Muscle layer of duodenum (tissue), 2 donors: ENCODE measurements around the gene MROH2A.

ENCODE experiments used
- H3K27ac ChIP-seq: one replicate; pipeline ENCODE4 v1.7.0; 2013; ENCODE audit warnings: mild to moderate bottlenecking, low read length
- H3K27me3 ChIP-seq: one replicate; pipeline ENCODE4 v1.7.0; 2013; ENCODE audit warnings: low read depth, mild to moderate bottlenecking, control low read depth, low read length
- H3K36me3 ChIP-seq, 2 donors: one replicate each; pipeline ENCODE4 v1.7.0; 2013; ENCODE audit warnings: low read length in 2 of 2, control low read depth in 1 of 2, mild to moderate bottlenecking in 1 of 2; ENCODE audit not compliant: insufficient read depth in 2 of 2, control insufficient read depth in 1 of 2
- H3K4me1 ChIP-seq, 2 donors: one replicate each; pipeline ENCODE4 v1.7.0; 2013; ENCODE audit warnings: low read length in 2 of 2, mild to moderate bottlenecking in 2 of 2, control low read depth in 1 of 2, moderate library complexity in 1 of 2; ENCODE audit not compliant: insufficient read depth in 2 of 2, control insufficient read depth in 1 of 2
- H3K4me3 ChIP-seq, 2 donors: one replicate each; pipeline ENCODE4 v1.7.0; 2013; ENCODE audit warnings: low read length in 2 of 2, low read depth in 1 of 2, mild to moderate bottlenecking in 1 of 2
- H3K9me3 ChIP-seq, 2 donors: one replicate each; pipeline ENCODE4 v1.7.0; 2013; ENCODE audit warnings: low read length in 2 of 2, control low read depth in 1 of 2, mild to moderate bottlenecking in 1 of 2; ENCODE audit not compliant: control insufficient read depth in 1 of 2
- donor health status: healthy.

MROH2A gene

DNA sequence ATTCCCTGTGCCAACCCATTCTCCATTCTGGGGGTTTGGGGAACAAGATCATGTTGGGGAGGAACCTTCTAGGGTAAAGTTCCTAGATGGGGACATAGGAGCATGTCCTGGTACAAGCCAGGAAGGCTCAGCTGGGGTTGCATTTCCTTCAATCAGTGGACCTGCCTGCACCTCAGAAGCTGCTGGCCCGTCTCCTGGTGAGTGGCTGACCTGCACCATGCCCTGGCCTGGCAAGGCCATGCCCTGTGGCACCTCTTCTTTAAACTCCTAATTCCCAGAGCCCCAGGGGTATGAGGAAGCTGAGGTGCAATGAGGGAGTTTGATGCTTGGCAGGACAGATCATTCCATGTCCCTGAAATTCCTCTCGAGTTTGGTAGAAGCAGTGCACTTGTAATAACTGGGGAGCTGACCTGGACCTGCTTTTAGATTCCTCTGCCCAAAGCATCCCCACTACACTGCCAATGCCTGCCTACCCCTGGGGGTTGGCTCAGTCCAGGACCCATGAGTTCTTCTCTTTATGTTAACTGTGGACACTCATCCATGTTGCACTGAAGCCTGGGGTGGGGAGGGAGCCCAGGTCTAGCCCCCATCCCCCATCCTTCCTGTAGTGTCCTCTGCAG, 25.3 kb downstream of the MROH2A start:
- no peak overlapping the region for H3K27ac ChIP-seq
- no peaks in the 10 kb centered on the region for H3K36me3 ChIP-seq
- H3K9me3 ChIP-seq = no peaks in the 10 kb centered on the region
- H3K4me3 ChIP-seq = no peak overlapping the region
- no peaks in the 10 kb centered on the region for H3K27me3 ChIP-seq
- no peaks in the 10 kb centered on the region for H3K4me1 ChIP-seq

DNA sequence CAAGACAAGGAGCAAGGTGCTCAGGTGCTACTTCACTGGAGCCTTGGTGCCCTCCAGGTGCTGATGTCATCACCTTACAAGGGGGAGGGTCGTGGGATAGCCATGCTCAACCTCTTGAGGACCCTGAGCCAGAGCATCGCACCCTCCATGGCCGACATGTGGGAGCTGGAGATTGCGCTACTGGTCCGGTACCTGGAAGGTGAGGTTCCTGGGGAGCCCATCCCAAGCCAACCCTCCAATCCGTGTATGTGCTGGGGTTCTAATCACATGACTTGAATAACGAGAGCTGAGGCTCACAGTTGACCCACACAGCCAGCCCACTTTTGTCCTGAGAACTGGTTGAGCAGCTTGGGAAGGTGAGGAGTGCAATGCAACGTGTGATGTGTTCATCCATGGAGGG, 25.9 kb downstream of the MROH2A start:
- Histone ChIP-seq H3K27me3 (no peaks in the 10 kb centered on the region), H3K9me3 (no peaks in the 10 kb centered on the region), H3K36me3 (no peaks in the 10 kb centered on the region), H3K4me1 (no peaks in the 10 kb centered on the region), H3K4me3 (no peak overlapping the region), H3K27ac (no peak overlapping the region)

DNA sequence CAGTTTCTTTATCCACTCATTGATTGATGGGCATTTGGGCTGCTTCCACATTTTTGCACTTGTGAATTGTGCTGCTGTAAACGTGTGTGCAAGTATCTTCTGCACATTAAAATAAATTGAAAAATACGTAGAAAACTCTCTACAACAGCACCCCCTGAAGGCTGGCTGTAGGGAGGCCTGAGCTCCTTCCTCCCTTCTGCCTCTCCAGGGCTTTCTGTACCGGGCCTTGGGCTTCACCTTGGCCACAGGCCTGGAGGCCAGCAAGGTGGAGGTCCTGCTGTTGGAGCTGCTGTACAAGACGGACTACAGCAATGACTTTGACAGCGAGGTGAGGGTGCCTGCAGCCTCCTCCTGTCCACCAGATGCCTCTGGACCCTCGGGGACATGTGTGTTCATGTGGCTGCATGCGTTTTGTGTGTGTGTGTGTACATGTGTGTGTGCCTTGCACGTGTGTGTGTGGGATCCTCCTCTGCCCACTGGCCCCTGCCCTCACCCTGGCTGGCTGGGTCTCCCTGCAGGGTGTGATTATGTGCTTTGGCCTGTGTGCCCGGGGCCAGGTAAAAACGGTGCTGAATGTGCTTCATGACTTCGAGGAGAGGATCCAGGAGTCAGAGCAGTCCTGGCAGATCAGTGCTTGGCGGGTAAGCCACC, 29.2 kb downstream of the MROH2A start:
- H3K36me3 ChIP-seq = no peaks in the 10 kb centered on the region
- no peak overlapping the region for H3K27ac ChIP-seq
- no peaks in the 10 kb centered on the region for H3K4me1 ChIP-seq
- no peaks in the 10 kb centered on the region for H3K27me3 ChIP-seq
- no peak overlapping the region for H3K4me3 ChIP-seq
- no peaks in the 10 kb centered on the region for H3K9me3 ChIP-seq

DNA sequence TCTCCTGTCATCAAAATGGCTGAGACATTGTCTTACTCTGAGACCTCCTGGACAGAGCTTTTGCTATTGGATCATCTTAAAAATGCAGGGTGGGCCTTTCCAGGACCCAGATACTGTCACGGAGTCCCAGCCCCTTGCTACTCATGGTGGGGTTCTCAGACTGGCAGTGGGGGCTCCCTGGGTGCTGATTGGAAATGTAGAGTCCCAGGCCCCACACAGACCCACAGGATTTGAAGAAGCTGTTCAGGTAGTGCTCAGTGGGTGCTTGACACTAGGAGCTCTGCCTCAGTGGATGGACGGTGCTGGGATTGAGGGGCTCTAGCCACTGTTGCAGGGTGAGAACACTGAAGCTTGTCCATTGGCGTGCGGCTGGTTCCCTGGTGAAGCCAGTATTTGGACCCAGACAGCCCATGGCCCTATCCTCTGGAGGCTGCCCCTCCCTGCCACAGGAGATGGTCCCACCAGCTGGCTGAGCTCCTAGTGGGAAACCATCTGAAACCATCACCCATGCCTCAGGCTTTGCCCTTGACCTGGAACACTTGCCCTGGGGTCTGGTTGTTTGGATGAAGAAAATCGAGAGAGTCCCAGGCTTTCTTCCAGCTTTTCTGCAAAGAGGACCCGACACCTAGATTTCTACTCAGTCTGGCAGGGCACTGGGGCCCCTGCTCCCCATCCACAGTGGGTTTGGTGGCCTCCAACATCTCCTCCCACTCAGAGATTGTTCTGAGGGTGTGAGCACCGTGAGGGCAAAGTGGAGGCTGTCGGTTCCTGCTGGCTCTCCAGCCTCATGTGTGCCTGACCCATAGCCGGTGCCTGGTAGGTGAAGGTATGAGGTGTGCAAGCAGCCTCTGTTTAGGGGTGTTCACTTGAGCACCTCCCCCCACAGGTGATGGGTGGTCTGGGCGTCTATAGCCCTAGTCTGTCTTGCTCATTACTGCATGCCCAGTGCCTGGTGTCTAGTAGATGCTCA, 30.1 kb downstream of the MROH2A start:
- H3K27ac ChIP-seq = no peak overlapping the region
- no peaks in the 10 kb centered on the region for H3K4me1 ChIP-seq
- no peaks in the 10 kb centered on the region for H3K36me3 ChIP-seq
- H3K4me3 ChIP-seq = no peak overlapping the region
- no peaks in the 10 kb centered on the region for H3K9me3 ChIP-seq
- peaks cover 2% of the 10 kb centered on the region for H3K27me3 ChIP-seq

DNA sequence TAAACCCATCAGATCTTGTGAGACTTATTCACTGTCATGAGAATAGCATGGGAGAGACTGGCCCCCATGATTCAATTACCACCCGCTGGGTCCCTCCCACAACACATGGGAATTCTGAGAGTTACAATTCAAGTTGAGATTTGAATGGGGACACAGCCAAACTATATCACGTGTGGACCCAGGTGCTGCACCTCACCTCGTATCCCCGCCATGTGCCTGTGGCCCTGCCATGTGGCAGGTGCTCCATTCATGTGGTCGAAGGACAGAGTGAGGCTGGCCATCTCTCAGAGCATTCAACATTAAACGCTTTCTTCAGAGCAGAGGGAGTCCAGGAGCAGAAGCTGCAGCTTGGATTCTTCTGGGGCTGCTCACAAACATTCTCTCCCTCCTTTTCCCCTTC, 32.3 kb downstream of the MROH2A start:
- no peak overlapping the region for H3K27ac ChIP-seq
- H3K4me3 ChIP-seq = no peak overlapping the region
- peaks cover 3% of the 10 kb centered on the region for H3K27me3 ChIP-seq
- no peaks in the 10 kb centered on the region for H3K4me1 ChIP-seq
- no peaks in the 10 kb centered on the region for H3K9me3 ChIP-seq
- no peaks in the 10 kb centered on the region for H3K36me3 ChIP-seq

DNA sequence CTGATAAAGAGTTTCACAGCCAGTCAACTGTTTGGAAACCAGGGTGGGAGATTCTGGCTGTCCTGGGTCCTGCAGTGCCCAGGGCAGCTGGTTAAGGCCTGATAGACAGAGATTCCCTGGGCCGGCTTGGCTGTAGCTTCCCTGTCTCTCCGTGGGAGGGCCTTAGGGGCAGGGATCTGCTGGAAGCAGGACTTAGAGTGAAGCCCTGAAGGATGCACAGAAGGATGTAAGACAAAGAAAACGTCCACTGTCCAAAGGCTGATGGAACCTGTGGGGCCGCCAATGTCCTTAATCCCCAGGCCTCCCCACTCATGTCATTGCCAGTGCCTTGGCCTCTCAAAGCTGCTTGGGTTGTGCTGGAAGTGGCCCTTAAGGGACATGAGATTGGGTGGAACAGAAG, 33.0 kb downstream of the MROH2A start:
- Histone ChIP-seq H3K9me3 (no peaks in the 10 kb centered on the region), H3K36me3 (no peaks in the 10 kb centered on the region), H3K27ac (no peak overlapping the region), H3K4me1 (no peaks in the 10 kb centered on the region), H3K27me3 (peaks cover 3% of the 10 kb centered on the region), H3K4me3 (no peak overlapping the region)

DNA sequence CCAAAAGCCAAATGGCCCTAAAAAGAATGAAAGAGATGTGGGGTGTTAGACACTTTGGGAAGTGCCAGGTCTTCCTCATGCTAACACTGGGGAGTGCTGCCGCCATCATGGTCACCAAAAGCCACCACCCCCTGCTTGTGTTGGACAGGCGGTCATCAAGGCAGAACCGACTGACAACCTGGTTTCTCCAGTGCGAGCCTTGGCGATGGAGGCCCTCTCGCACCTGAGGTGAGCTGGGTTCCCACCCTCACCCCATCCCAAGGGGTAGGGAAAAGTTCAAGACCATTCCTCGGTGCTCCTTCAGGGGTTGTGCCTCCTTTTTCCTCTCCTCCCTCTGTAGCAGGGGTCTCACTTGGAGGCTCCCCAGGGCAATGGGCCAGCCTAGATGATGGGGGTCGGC, 33.6 kb downstream of the MROH2A start:
- Histone ChIP-seq H3K4me3 (no peak overlapping the region), H3K27ac (no peak overlapping the region), H3K4me1 (no peaks in the 10 kb centered on the region), H3K36me3 (no peaks in the 10 kb centered on the region), H3K27me3 (peaks cover 3% of the 10 kb centered on the region), H3K9me3 (no peaks in the 10 kb centered on the region)

DNA sequence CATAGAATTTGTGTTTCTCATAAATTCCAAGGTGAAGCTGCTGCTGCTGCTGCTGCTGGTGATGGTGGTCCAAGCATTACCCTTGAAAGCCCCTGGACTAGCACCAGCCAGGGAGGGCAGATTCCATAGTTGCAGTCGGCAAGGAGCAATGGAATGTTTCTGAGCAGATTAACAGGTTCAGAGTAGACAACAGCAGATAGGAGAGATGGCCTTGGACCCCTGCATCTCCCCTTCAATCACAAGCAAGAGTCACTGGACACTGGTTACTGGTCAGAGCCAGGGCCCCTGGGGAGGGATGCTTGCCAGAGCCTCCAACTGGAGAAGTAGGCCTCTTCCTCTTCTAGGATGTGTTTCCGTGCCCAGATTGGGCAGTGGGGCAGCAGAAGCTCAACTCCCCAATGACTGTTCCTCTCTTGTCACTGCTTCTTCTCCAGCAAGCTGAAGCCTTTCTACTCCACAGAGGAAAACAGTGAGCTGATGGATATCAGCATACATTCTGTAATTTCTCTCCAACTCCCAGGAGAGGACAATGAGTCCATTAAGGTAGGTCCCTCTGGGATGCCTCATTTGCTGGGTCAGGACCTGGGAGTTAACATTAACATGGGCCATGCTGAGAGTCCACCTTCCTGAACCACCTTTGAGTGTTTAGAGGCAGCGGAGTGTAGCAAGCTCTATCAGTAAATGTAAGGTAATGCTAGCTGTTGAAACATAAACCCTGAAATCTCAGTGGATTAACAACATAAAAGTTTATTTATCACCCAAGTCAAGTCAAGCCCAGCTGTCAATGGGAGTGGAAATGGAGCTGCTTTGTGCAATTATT, 35.3 kb downstream of the MROH2A start:
- no peaks in the 10 kb centered on the region for H3K4me1 ChIP-seq
- H3K4me3 ChIP-seq = no peak overlapping the region
- no peaks in the 10 kb centered on the region for H3K9me3 ChIP-seq
- H3K36me3 ChIP-seq = no peaks in the 10 kb centered on the region
- no peak overlapping the region for H3K27ac ChIP-seq
- H3K27me3 ChIP-seq = peaks cover 3% of the 10 kb centered on the region

DNA sequence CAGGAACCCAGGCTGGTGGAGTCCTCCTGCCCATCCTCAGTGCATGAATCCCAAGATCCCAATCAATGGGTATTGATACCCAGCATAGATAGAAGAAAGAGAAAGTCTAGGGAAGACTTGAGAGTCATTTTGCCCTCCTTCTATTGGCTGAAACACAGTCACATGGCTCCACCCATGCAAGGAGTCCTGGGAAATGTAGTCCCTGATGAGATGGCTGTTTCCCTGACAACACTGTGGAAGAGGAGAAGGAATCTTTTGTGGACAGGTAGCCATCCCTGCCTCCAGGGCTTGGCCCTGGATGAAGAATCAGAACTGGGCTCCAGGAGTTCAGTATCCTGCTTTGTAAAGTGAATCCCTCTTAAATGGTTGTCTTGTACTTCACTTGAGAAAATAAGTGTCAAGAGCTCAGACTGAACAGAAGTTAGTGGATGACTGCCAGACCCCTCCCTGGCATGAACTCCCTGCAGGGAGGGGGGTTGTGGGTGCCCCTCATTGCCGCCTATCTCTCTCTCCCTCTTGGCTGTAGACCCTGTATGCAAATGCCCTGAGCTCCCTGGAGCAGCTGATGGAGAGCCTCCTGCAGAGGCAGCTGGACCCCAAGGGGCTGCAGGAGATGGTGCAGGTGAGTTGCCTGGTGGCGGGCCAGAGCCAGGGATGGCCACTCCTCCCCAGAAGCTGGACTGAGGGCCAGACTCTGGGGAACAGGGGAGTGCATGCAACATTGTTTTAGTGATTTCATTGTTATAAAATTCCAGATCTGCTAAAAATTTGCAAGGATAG, 36.1 kb downstream of the MROH2A start:
- H3K4me1 ChIP-seq = no peaks in the 10 kb centered on the region
- H3K9me3 ChIP-seq = no peaks in the 10 kb centered on the region
- H3K27me3 ChIP-seq = peaks cover 3% of the 10 kb centered on the region
- H3K27ac ChIP-seq = no peak overlapping the region
- H3K4me3 ChIP-seq = no peak overlapping the region
- no peaks in the 10 kb centered on the region for H3K36me3 ChIP-seq

DNA sequence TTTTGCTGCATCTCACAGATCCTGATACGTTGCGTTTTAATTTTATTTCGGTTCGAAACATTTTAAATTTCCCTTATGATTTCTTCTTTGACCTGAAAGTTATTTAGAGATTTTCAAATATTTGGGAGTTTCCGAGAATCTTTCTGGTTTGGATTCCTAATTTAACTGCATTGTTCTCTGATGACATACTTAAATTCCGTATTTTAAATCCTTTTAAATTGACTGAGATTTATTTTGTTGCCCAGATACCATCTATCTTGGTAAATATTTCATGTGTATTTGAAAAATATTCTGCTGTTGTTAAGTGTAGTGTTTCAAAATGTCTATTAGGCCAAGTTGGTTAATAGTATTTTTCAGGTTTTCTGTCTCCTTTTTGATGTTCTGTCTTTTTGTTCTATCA, 37.7 kb downstream of the MROH2A start:
- Histone ChIP-seq H3K4me1 (no peaks in the 10 kb centered on the region), H3K4me3 (no peak overlapping the region), H3K27ac (no peak overlapping the region)

More for the DNA sequence above, 37.7 kb downstream of the MROH2A start:
- Histone ChIP-seq H3K27me3 (peaks cover 3% of the 10 kb centered on the region), H3K36me3 (no peaks in the 10 kb centered on the region), H3K9me3 (no peaks in the 10 kb centered on the region)
